SU-DHL-6 (cell line): ENCODE measurements around the gene RANBP3.

ENCODE experiments used
- H2AFZ ChIP-seq: fragments of 200-600 bp; sonication (generic); 2 replicates; pipeline ENCODE4 v1.6.1; 2014; ENCODE audit warnings: low read depth, mild to moderate bottlenecking, moderate library complexity, mixed read lengths, antibody characterized with exemption, low read length; ENCODE audit not compliant: severe bottlenecking
- H3F3A ChIP-seq: fragments of 200-600 bp; shearing (Covaris generic); 2 replicates; pipeline ENCODE4 v1.6.0; 2016; ENCODE audit warnings: antibody characterized with exemption, mild to moderate bottlenecking; ENCODE audit not compliant: insufficient read depth
- H3K27ac ChIP-seq: fragments of 200-600 bp; sonication (generic); 2 replicates; pipeline ENCODE4 v1.5.1; 2016; ENCODE audit warnings: low read depth, mild to moderate bottlenecking, low read length, moderate library complexity, mixed read lengths
- H3K27me3 ChIP-seq: fragments of 200-600 bp; sonication (generic), shearing (Covaris generic); 2 replicates; pipeline ENCODE4 v1.6.0; 2014; ENCODE audit warnings: mild to moderate bottlenecking, low read length
- H3K36me3 ChIP-seq: fragments of 200-600 bp; sonication (generic); 2 replicates; pipeline ENCODE4 v1.6.1; 2014; ENCODE audit warnings: mild to moderate bottlenecking, low read length, mixed read lengths
- H3K4me2 ChIP-seq: fragments of 300-600, 200-600 bp; shearing (Covaris generic), sonication (generic); 2 replicates; pipeline ENCODE4 v1.6.0; 2014; ENCODE audit warnings: low read length, low read depth, mild to moderate bottlenecking; ENCODE audit not compliant: poor library complexity, severe bottlenecking
- H3K4me3 ChIP-seq: fragments of 200-600 bp; sonication (generic); 2 replicates; pipeline ENCODE4 v1.5.1; 2014; ENCODE audit warnings: antibody characterized with exemption, low read length, mild to moderate bottlenecking, mixed read lengths; ENCODE audit not compliant: insufficient read depth, poor library complexity, severe bottlenecking
- H3K79me2 ChIP-seq: fragments of 200-600 bp; sonication (generic); 2 replicates; pipeline ENCODE4 v1.6.1; 2014; ENCODE audit warnings: mild to moderate bottlenecking, low read length, moderate library complexity; ENCODE audit not compliant: insufficient read depth
- H3K9ac ChIP-seq: fragments of 200-600 bp; sonication (generic); 2 replicates; pipeline ENCODE4 v1.7.0; 2014; ENCODE audit warnings: mild to moderate bottlenecking, low read length
- H3K9me2 ChIP-seq: fragments of 200-600 bp; sonication (generic); replicated peaks from 2 replicates; pipeline ENCODE4 v1.6.1; 2014; ENCODE audit warnings: low read length; ENCODE audit not compliant: insufficient read depth
- H3K9me3 ChIP-seq: fragments of 200-600 bp; sonication (generic); 2 replicates; pipeline ENCODE4 v1.6.1; 2014; ENCODE audit warnings: low read length, mixed read lengths; ENCODE audit not compliant: insufficient read depth
- H4K20me1 ChIP-seq: fragments of 200-600 bp; sonication (generic); 2 replicates; pipeline ENCODE4 v1.6.1; 2014; ENCODE audit warnings: low read depth, mild to moderate bottlenecking, antibody characterized with exemption, low read length, moderate library complexity, mixed read lengths
- EZH2phosphoT487 ChIP-seq: fragments of 200-600 bp; sonication (generic), shearing (Covaris generic); conservative IDR thresholded peaks from 2 replicates; pipeline ENCODE4 v1.6.1; 2018; ENCODE audit warnings: mild to moderate bottlenecking, antibody characterized with exemption, low read length, moderate library complexity, mixed read lengths
- TF ChIP-seq, protein P1 (sequence below): fragments of 200-600 bp; sonication (generic); IDR thresholded peaks from one replicate; pipeline ENCODE4 v1.5.1; 2017; ENCODE audit warnings: antibody characterized with exemption, mild to moderate bottlenecking, low read length, moderate library complexity; ENCODE audit not compliant: insufficient read depth, poor library complexity, severe bottlenecking

The RANBP3 gene

DNA sequence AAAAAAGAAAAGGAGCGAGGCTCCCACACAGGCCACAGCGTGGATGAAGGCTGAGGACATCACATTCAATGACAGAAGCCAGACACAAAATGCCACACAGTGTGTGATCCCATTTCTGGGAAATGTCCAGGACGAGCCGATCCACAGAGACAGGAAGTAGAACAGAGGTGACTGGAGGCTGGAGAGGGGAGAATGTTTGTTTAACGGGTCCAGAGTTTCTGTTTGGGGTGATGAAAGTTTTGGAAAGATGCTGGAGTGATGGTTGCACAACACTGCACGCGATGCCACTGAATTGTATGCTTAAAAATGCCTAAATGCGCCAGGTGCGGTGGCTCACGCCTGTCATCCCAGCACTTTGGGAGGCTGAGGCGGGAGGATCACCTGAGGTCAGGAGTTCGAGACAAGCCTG, 107.0 kb downstream of the RANBP3 start:
- Histone ChIP-seq H3K9ac (no peak overlapping the region), H3K4me2 (no peak overlapping the region), H3K9me3 (no peaks in the 10 kb centered on the region), H2AFZ (no peak overlapping the region), H3F3A (no peaks in the 10 kb centered on the region), H3K27me3 (no peaks in the 10 kb centered on the region), H3K79me2 (no peaks in the 10 kb centered on the region), H3K36me3 (no peaks in the 10 kb centered on the region), H3K9me2 (no peaks in the 10 kb centered on the region), H3K4me3 (no peak overlapping the region), H4K20me1 (no peaks in the 10 kb centered on the region), H3K27ac (no peak overlapping the region)
- no peak for TF ChIP-seq EZH2phosphoT487
- TF ChIP-seq, protein P1, sequence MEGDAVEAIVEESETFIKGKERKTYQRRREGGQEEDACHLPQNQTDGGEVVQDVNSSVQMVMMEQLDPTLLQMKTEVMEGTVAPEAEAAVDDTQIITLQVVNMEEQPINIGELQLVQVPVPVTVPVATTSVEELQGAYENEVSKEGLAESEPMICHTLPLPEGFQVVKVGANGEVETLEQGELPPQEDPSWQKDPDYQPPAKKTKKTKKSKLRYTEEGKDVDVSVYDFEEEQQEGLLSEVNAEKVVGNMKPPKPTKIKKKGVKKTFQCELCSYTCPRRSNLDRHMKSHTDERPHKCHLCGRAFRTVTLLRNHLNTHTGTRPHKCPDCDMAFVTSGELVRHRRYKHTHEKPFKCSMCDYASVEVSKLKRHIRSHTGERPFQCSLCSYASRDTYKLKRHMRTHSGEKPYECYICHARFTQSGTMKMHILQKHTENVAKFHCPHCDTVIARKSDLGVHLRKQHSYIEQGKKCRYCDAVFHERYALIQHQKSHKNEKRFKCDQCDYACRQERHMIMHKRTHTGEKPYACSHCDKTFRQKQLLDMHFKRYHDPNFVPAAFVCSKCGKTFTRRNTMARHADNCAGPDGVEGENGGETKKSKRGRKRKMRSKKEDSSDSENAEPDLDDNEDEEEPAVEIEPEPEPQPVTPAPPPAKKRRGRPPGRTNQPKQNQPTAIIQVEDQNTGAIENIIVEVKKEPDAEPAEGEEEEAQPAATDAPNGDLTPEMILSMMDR = no peak

DNA sequence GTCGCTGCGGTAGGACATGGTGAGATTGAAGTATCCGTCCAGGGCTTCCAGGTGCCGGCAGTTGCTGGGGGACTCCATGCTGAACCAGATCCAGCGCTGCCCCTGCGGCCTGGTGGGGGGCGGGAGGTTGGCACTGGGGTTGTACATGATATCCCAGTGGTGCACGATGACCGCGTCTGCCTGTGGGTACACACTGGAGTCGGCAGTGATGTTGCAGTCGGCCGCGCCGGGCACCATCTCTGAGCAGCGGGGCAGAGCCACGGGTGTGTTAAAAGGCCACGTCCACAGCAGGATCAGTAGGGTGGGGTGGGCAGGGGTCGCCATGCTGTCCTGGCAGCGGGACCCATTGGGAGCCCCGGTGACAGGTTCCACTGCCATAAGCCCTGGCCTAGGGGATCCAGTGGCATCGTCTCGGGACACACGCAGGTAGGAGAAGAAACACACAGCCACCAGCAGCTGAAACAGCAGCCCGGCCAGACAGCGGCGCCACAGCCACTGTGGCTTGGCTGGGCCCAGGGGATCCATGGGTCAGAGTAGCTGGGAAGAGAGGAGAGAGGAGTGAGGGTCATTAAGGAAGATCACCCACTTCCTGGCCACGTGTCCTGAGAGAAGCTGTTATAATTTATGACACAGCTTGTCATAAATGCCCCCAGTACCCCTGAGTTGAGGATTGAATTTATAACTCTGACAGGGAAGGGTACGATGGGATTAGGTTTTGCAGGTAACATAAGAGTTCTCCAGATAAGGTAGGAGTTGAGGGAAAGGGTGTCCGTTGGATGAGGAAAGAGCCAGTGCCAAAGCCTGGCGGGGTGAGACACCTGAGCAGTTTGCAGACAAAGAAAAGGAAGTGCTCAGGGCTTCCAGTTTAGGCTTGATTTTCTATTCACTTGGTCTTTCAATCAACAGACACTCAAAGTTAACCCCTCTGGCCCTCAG, 110.5 kb downstream of the RANBP3 start:
- Histone ChIP-seq H3K9ac (no peak overlapping the region), H3F3A (no peaks in the 10 kb centered on the region), H3K9me3 (no peaks in the 10 kb centered on the region), H3K4me3 (no peak overlapping the region), H3K27me3 (no peaks in the 10 kb centered on the region), H3K9me2 (no peaks in the 10 kb centered on the region), H3K79me2 (no peaks in the 10 kb centered on the region), H3K4me2 (no peak overlapping the region), H2AFZ (no peak overlapping the region), H3K36me3 (no peaks in the 10 kb centered on the region), H3K27ac (no peak overlapping the region), H4K20me1 (no peaks in the 10 kb centered on the region)
- TF ChIP-seq, protein P1 = no peak
- no peak for TF ChIP-seq EZH2phosphoT487
